Parietal lobe (tissue), 2 donors: Measurements from ENCODE around the gene MAP3K6. TPM values are rescaled to one million over a fixed set of nuclear protein-coding genes. Genes with fewer than 3 reads are reported as not detected.

ENCODE experiments used
- small RNA-seq: library from RNA; depleted of rRNA; stranded (forward); fragments of <200 nt; gene quantifications from one replicate; pipeline ENCODE3, GENCODE V24; 2014; ENCODE audit warnings: low replicate concordance
- total RNA-seq: library from RNA; depleted of rRNA; stranded (reverse); fragments of >200 nt; gene quantifications from one replicate; pipeline ENCODE4 v1.2.3, GENCODE V29; 2014

The MAP3K6 gene
- total RNA-seq = 2.5 TPM

GRCh38 chr1:27366411-27367159 is at the start of gene MAP3K6:
Gene MAP3K6, minus strand, starts transcription at chr1:27366961. Its CDS starts 364 bp downstream, at chr1:27366597.

GRCh38 chr1:27392096-27392777 is 25.5 kb upstream of the MAP3K6 start, which contains the start of gene GPR3:
Gene GPR3, plus strand, starts transcription at chr1:27392622. Its CDS starts 1,177 bp downstream, at chr1:27393799.

GRCh38 chr1:27383039-27383605 is 16.4 kb upstream of the MAP3K6 start, which contains the start of gene CD164L2:
Gene CD164L2, minus strand, starts transcription at chr1:27383333. Its CDS starts 94 bp downstream, at chr1:27383239.

GRCh38 chr1:27374362-27375086 is 7.8 kb upstream of the MAP3K6 start, which contains the start of gene FCN3:
Gene FCN3, minus strand, starts transcription at chr1:27374824. Its CDS starts 6 bp downstream, at chr1:27374818.

GRCh38 chr1:27341525-27342252 is 25.1 kb downstream of the MAP3K6 start, which contains the start of gene SYTL1:
Gene SYTL1, plus strand, starts transcription at chr1:27342022. Its CDS starts 3,313 bp downstream, at chr1:27345335.

GRCh38 chr1:27321813-27322568 is 44.8 kb downstream of the MAP3K6 start, which contains the start of gene TMEM222:
Gene TMEM222, plus strand, starts transcription at chr1:27322163. Its CDS starts 35 bp downstream, at chr1:27322198.

Small RNA genes lying within 50 kb of the gene (small RNA-seq; reads per million reads assigned to genes)
- gene RNU6-48P = not detected

Other genes starting within 250 kb of the MAP3K6 start
- 2.2 TPM for gene SLC9A1, start 211.8 kb downstream of the MAP3K6 start, total RNA-seq
- gene WDTC1, start 132.3 kb downstream of the MAP3K6 start, total RNA-seq = 31.0 TPM
- 23.8 TPM for gene TMEM222, start 44.8 kb downstream of the MAP3K6 start, total RNA-seq
- gene SYTL1, start 24.9 kb downstream of the MAP3K6 start, total RNA-seq = not detected
- not detected for gene FCN3, start 7.9 kb upstream of the MAP3K6 start, total RNA-seq
- not detected for gene CD164L2, start 16.4 kb upstream of the MAP3K6 start, total RNA-seq
- 0.31 TPM for gene GPR3, start 25.7 kb upstream of the MAP3K6 start, total RNA-seq
- 10.0 TPM for gene WASF2, start 123.2 kb upstream of the MAP3K6 start, total RNA-seq
- gene AHDC1, start 237.2 kb upstream of the MAP3K6 start, total RNA-seq = 27.2 TPM